ENCODE results near the gene SAMD8.

The SAMD8 gene

DNA sequence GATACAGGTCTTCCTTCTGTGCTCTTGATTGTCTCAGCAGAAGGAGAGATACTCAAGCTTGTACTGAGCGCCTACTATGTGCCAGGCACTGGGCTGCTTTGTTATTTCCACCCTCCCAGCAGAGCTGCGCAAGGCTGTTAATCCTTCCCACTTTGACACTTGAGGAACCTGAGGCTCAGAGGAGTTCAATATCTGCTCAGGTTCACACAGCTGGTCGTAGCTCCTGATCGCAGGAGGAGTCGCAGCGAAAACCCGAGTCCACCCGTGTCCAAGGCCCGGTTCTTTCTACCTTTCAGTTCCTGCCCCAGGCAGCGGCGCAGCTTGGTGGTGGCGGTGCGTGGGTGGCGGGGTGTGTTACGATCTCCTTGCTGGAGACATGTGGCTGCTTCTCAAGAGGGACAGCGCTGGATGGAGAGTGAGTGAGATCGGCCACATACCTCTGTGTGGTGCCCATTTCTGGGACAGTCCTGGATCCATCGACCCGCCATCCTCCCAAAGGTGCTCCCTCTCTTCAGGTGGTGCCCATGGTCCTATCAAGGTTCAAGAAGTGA, 26.5 kb upstream of the SAMD8 start:
- in situ Hi-C loops (cut with MboI; ENCODE audit: low sequenced_read_pairs), result no loop called here

DNA sequence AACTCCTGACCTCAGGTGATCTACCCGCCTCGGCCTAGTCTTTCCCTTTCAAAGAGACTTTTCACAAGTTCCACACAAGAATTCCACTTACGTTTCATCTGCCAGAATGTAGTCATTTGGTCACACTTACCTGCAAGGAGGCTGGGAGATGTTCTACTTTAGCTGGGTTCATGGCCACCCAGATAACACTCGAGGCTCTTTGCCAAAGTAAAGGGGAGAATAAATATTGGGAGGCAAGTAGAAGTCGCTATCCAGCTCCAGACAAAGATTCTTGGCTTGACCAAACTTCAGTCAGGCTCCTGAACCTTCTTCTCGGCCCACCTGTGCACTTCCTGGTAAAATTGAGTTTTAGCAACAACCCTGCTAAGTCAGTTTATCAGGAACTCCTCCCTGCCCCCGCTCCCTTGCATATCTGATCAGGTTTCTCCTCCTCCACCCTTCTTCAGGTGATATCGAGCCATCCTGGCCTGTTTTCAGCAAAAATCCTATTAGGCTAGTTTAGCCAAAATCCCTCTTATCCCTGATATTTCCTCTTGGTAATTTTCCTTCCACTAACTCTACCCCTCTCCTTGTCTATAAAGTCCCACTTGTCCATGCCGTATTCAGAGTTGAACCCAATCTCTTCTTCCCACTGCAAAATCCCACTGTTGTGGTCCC, 25.1 kb upstream of the SAMD8 start:
- in situ Hi-C loops (cut with MboI; ENCODE audit: low sequenced_read_pairs), result no loop called here

DNA sequence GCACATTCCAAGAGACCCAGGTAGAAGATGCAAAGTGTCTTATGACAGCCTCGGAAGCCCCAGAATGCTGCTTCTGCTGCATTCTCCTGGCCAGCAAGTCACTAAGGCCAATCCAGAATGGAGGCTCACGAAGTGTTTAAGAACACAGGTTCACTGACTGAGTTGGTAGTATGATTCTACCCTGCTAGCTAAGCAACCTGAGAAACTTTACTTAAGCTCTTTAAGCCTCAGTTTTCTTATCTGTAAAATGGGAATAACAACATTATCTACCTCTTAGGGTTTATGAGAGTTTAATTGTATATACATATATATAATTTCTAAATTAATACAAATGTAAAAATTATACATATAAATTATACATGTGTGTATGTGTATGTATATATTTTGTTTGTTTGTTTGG, 22.8 kb upstream of the SAMD8 start:
- in situ Hi-C loops (cut with MboI; ENCODE audit: low sequenced_read_pairs), result no loop called here

DNA sequence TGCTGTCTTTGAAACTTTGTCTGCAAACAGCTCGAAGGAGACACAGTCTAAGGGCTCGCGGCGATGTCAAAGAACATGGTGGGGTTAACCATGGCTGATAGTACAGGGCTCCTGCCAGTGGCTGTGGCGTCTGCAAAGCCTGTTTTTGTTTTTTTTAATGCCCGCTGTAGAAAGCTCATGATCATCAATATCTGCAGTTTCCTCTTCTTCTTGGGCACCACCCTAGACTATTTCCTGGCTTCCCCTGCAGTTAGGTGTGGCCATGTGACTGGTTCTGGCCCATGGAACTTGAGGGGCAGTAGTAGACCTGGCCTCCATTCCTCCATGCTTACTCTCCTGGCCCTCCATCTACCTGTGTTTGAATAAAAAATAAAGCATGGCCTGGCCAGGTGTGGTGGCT, 21.8 kb upstream of the SAMD8 start:
- in situ Hi-C loops (cut with MboI; ENCODE audit: low sequenced_read_pairs), result no loop called here

DNA sequence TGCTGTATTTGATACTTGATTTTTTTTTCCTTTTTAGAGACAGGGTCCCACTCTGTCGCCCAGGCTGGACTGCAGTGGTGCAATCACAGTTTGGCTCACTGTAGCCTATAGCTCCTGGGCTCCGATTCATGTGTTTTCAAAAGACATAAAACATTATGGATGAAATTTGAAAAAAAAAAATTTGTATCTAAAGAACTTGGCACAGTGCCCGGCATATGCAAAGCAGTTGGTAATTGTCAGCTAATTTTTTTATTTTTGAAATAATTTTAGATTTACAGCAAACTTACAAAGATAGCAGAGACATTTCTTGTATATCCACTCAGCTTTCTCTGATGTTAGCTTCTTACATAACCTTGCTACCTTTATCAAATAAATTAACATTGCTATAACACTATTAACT, 20.3 kb upstream of the SAMD8 start:
- in situ Hi-C loops (cut with MboI; ENCODE audit: low sequenced_read_pairs), result no loop called here

DNA sequence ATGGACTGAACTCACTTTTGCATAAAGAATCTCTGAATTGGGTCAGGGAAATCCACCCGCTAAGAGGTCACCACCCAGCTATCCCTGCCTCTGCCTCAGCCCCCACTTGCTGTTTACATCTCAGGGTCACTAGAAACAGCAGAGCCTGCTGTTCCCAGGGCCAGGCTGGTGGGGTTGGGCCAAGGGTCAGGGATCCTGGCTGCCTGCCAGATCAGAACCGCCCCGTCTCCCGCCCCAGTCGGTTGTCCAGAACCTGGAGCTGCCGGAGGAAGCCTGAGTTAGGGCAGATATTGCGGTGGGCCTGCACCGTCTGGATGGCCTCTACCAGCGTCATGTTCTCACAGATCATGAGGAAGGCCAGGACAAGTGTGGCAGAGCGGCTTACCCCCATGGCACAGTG, 17.0 kb upstream of the SAMD8 start:
- in situ Hi-C loops (cut with MboI; ENCODE audit: low sequenced_read_pairs), result no loop called here

DNA sequence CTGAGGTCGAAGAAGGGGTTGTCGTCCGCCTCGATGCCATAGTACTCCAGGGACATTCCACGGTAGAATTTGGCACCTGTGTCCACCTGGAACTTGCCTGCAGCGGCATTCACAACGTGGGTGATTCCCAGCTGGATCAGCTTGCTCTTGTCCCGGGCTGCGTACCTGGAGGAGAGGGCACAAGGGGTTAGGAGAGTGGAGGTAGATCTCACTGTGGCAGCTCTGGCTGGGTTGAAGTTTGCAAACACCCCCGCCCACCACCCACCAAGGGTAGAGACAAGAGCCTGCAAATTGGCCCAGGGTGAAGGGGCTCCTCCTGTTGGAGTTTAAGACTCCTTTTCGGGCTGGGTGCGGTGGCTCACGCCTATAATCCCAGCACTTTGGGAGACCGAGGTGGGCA, 15.8 kb upstream of the SAMD8 start:
- in situ Hi-C loops (cut with MboI; ENCODE audit: low sequenced_read_pairs), result no loop called here

DNA sequence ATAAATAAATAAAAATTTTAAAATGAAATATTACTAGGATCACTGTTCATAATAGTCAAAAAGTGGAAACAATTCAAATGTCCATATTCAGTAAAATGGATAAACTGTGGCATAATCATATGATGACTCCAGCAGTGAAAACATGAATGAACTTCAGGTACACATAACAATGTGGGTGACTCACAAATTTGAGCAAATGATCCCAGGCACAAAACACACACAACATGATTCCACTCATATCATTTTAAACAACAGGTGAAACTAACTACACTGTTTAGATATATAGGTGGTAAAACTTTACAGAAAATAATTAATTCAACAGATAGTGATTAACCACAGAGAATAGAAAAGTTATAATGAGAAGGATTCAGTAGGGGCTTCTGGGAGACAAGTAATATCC, 14.7 kb upstream of the SAMD8 start:
- in situ Hi-C loops (cut with MboI; ENCODE audit: low sequenced_read_pairs), result no loop called here

DNA sequence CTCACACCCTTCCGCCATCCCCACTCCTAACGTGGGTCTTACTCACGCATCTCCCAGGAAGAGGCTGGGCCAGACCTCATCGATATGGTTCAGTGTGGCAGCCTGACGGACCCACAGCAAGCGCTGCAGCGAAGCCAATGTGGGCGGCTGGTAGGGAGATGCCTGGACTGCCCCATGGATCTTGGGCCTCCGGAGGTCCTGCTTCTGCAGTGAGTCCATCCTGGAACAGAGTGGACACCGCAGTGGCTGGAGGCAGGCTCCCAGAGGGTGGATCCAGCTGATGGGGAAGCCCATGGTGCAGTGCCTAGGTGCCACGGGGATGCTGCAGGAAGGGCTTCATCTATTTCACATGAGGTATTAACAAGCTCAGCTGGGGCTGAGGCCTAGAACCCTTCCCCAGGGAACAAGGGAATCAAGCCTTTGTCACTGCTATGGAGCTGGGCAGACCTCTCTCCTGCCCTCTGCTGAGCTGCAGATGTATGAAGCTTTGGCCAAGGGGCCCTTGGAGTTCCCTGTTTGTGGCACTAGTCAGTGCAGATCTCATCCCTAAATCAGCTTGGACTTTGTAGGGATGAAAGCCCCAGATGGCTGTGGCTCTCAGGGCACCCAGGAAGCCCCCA, 13.7 kb upstream of the SAMD8 start:
- in situ Hi-C loops (cut with MboI; ENCODE audit: low sequenced_read_pairs), result no loop called here

DNA sequence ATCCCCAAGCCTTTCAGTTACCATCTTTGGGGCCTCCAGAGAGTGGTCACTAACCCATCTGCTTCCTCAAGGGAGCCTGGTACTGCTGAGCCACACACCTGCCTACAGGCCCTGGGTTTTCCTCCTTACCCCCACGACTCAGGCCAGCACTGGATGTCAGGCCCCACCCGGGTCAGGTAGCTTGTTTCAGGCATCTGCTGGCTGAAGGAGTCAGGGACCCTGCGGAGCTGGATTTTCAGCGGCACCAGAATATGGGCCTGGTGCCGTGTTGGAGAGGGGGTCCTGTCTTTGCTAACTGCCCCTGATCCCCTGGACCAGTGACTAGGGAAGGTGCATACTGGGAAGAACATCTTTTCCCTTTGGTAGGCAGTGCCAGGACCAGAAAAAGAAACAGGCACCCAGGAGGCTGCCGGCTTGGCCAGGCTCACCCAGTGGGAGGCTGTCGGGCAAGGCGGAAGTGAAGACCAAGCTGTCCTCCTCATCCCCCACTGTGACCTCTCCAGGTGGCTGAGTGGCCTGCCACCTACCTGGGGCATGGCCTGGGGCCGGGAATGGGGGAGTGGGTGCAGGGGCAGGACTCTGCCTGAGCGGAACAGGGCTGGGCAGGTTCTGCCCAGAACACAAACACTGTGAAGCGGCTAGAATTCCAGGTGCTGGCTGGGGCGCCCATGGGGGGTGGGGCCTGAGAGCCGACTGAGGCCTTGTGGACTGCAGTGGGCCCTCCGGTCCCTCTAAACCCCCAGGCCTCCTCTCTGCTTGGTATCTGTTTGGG, 12.4 kb upstream of the SAMD8 start:
- in situ Hi-C loops (cut with MboI; ENCODE audit: low sequenced_read_pairs), result no loop called here

DNA sequence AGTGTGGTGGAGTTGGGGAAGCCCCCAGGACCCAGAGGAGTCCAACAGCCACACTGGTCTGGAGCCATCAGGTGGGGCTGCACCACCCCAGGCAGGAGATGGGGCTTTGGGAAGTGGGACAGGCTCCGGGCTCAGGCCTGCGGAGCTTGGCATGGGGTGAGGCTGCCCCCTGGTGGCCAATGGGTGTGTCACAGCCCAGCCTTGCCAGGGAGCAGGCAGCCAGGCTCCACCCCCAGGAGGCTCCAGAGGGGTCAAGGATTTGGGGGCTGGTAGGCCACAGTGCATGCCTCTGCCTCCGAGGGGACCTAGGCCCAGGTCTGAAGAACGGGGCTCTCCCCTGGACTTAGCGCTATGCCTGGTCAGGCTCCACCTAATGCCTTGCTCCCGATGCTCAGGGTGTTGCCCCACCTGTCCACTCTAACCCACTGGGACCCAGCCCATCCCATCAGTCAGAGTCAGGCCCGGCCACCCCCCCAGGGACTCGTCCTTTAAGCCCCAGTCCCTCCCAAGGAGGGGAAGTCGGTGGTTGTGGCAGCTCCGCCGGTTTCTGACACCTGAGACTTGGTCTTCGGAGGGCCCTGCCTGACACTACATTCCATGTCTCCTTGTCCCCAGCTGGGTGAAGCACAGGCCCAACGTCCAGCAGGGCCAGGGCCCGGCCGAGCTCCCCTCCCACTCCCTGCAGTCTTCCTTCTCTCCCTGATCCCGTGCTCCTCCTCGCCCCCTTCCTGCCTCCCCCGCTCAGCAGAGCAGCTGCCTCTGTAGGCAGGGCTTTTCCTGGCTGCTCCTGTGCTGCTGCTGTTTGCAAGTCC, 11.3 kb upstream of the SAMD8 start:
- in situ Hi-C loops (cut with MboI; ENCODE audit: low sequenced_read_pairs), result no loop called here

DNA sequence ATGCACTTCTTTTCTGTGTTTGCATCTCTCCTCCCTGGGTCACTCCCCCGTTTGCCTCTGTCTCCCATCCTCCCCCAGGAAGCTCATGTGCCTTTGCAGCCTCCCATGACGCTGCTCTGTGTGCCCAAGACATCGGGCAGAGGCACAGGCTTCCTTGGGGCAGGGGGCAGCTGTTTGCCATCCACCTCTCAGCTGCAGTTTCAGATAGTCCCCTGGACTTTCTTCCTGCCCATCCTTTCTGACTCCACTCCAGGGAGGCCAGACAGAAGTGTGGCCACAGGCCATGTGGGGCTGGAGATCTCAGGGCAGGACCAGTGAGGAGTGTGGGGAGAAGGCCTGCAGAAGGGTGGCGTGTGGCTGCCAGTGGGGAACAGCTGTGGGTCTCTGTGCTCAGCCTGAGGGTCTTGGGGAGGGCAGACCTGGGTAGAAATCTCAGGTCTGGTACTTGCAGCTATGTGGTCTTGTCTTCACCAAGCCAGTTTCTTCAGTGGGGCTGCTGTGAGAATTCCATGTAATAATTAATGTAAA, 10.6 kb upstream of the SAMD8 start:
- in situ Hi-C loops (cut with MboI; ENCODE audit: low sequenced_read_pairs), result no loop called here

DNA sequence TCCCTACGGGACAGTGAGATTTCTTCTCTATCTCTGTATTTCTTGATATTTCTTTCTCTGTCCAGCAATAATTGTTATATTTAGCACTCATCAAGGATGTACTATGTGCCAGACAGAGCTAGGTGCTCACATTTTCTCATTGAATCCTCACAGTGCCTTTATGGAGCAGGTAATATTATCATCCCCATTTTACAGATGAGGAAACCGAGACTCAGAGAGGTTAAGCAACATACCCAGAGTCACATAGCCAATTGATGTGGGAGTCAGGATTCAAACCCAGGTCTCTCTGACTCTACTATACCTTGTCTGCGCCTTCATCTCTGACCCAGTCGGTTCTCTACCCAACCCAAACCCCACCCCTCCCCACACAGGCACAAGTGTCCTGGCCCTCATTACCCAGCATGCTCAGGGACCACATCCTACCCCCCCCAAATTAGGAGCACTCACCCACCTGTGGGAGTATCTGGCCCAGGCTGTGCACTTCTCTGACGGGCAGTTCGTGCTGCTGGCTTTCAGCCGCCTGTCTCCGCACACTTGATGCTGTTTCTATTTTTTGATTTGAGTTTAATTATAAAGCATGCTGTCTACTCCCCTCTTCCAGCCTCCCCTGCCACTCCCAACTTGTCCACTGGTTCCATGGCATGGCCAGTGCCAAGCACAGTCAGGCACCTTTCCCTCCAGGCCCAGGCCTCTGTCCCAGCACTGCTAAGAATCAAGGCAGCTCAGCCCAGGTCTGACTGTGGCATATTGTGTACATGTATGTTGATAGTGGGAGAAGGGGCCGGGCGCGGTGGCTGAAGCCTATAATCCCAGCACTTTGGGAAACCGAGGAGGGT, 9.8 kb upstream of the SAMD8 start:
- in situ Hi-C loops (cut with MboI; ENCODE audit: low sequenced_read_pairs), result no loop called here

DNA sequence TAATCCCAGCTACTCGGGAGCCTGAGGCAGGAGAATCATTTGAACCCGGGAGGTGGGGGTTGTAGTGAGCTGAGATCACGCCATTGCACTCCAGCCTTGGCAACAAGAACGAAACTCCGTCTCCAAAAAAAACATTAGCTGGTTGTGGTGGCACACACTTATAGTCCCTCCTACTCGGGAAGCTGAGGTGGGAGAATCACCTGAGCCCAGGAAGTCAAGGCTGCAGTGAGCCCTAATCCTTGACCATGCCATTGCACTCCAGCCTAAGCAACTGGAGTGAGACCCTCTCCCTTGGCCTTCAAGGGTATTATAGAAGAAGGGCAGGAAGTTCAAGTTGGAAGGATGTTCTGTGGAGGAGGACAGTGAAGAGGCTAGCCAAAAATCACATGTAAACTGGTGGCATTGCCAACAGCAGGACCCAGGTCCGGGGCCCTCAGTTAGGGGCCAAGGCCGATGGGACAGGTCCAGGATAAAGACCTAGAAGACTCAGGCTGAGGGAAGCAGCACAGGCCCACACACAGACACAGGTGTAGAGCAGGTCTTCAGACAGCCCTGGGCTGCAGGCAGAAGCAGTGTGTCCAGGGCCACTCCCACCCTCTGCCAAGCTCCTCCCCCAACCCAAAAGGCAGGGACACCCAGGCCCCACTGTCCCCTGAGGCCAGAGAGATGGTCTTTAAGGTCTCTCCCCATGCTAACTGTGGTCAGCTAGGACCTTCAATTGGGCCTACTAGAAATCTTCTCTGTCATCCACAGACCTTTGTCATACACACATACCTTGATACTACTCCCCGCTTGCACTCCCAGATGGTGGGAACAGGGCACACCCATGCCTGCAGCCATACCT, 8.4 kb upstream of the SAMD8 start:
- in situ Hi-C loops (cut with MboI; ENCODE audit: low sequenced_read_pairs), result no loop called here

DNA sequence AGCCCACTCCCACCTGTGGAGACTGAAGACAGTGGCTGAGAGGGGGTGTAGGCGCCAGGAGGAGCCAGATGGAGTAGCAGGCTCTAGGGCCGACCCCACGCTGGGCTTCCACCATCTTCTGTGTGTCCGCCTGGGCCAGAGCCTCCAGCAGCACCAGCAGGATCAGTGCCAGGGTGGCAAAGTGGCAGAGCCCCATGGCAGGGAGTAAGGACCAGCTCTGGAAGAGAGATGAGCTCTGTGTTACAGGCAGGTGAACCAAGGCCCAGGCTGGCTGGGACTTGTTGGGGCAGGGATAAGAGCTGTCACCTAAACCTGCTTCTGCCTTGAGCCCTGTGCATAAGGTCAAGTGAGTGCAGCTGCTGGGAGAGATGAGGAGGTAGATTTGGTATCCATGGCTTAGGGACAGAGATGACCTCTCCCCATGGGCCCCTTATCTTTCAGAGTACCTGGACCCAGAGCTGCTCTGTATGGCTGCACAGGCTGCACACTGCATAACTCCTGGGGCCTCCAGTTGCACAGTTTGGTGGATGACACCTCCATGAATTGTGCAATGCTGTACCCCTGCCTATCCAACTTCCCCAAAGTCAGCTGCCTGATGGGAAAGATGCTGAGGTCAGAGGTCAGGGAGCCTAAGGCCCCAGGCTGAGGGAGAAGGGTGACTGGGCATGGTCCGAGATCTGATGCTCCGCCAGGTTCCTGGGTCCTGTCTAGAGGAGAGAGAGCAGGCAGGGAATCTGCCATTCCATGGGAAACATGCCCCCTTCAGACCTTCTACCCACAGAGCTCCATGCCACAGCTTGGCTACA, 7.4 kb upstream of the SAMD8 start:
- in situ Hi-C loops (cut with MboI; ENCODE audit: low sequenced_read_pairs), result no loop called here

DNA sequence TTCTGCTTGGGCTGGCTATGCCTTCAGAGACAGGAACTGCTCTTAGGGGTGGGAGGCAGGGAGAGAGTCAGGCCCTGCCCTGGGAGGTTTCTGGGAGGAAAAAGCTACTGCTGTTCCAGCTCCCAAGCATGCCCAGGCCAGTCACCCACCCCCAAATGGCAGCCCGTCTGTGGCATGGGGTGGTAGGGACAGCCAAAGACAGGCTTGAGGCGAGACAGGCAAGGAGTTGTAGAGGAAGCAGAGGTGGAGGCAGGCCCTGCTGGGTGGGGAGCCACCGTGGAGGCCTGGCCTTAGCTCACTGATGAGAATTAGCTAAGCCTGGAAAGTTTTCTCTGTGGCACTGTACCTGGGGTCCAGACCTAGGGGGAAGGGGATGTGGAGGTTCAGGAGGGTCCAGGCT, 6.6 kb upstream of the SAMD8 start:
- in situ Hi-C loops (cut with MboI; ENCODE audit: low sequenced_read_pairs), result no loop called here

DNA sequence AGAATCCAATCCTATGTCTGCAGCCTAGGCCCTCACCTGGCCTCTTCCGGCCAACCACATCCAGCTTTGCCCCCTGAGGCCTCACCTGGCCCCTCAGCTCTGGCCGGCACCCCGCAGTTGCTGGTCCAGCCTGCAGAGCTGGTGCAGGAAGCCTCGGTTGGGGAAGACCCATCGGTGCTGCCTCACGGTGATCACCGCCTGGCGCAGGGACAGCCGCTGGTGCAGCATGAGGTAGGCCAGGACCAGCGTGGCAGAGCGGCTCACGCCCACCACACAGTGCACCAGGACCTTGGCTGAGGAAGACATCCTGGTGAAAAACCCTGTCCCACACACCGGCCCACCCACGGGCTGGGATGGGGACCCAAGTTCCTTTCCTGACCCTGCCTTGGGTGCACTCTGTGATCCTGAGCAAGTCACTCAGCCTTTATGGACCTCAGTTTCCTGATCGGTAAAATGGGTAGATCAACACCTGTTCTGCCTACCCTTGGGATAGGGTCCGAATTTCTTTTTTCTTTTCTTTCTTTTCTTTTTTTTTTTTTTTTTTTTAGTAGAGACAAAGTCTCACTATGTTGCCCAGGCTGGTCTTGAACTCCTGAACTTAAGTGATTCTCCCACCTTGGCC, 5.8 kb upstream of the SAMD8 start:
- in situ Hi-C loops (cut with MboI; ENCODE audit: low sequenced_read_pairs), result no loop called here

DNA sequence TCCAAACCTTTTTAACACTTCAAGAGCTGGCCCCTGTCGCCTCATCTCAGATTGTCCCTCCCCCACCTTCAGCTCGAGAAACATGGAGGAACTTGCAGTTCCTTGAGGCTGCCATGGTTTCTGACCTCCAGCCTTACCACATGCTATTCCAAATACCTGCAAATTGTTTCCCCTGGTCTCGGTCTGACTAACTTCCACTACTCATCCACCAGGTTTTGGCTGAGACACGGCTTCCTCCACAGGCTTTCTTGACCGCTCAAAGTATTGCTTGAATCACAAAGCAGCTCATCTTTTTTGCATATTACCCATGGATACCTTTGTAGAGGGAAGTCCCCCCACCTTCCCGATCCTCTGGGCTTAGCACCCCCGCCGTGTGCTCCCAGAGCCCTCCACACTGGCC, 5.2 kb upstream of the SAMD8 start:
- in situ Hi-C loops (cut with MboI; ENCODE audit: low sequenced_read_pairs), result no loop called here

All from hTERT RPE-1 (cell line).